Lower leg skin (tissue), 3 donors: ENCODE data around the gene IFNA17.

Experiments
- CTCF ChIP-seq, 3 donors: fragments of 450-650 bp; IDR thresholded peaks; one replicate each; pipeline ENCODE4 v1.5.1; 2016; ENCODE audit warnings: antibody characterized with exemption in 3 of 3, mild to moderate bottlenecking in 3 of 3, moderate library complexity in 2 of 3
- POLR2A ChIP-seq, 2 donors: fragments of 450-650 bp; IDR thresholded peaks; one replicate each; pipeline ENCODE4 v1.6.1; 2016 to 2017; ENCODE audit warnings: antibody characterized with exemption in 2 of 2, mild to moderate bottlenecking in 1 of 2, moderate library complexity in 1 of 2

GRCh38 chr9:21234153-21234687 is 6.2 kb upstream of the IFNA17 start:
- TF ChIP-seq POLR2A (IDR thresholded peaks at IDR 0.05) (no peak), CTCF (IDR thresholded peaks at IDR 0.05) (no peak)
